Measurements from ENCODE around the gene MAGI1.

Gene MAGI1

DNA sequence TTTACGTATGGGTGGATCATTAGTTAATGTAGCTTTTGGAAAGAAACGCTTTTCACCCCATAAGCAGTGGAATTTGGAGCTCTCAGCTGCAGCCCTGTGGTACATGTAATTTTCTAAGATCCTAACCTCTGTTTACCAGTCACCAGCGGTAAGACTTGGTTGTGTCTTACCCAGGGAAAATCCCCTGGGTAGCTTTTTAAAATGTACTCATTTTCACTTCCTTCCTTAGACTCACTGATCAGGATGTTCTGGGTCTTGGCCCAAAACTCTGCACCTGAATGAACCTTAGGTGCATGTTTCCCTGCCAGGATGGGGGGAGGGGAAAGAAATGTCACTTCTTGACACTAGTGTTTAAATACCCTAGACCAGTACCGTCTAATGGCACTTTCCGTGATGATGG is 605.2 kb downstream of the MAGI1 start:
- no peak overlapping the region for H3K27ac ChIP-seq (replicated peaks)

GRCh38 chr3:65432388-65433003 is 606.2 kb downstream of the MAGI1 start:
- no peak for DNase-seq (ENCODE audit: low read depth in 1 of 2, low spot score in 1 of 2)
- H3K27ac ChIP-seq (replicated peaks): no peak overlapping the region
- no peak overlapping the region for H3K4me3 ChIP-seq (replicated peaks; ENCODE audit: insufficient read depth, low read length)
- TF ChIP-seq REST (IDR thresholded peaks at IDR 0.05; ENCODE audit: insufficient replicate concordance, low read depth) (no peak), SPI1 (IDR thresholded peaks at IDR 0.05; ENCODE audit: borderline replicate concordance, low read depth) (no peak), GABPA (IDR thresholded peaks at IDR 0.05; ENCODE audit: low read depth) (no peak), POLR2AphosphoS5 (IDR thresholded peaks at IDR 0.05; ENCODE audit: low read depth) (no peak)
- TF ChIP-seq, protein P1, sequence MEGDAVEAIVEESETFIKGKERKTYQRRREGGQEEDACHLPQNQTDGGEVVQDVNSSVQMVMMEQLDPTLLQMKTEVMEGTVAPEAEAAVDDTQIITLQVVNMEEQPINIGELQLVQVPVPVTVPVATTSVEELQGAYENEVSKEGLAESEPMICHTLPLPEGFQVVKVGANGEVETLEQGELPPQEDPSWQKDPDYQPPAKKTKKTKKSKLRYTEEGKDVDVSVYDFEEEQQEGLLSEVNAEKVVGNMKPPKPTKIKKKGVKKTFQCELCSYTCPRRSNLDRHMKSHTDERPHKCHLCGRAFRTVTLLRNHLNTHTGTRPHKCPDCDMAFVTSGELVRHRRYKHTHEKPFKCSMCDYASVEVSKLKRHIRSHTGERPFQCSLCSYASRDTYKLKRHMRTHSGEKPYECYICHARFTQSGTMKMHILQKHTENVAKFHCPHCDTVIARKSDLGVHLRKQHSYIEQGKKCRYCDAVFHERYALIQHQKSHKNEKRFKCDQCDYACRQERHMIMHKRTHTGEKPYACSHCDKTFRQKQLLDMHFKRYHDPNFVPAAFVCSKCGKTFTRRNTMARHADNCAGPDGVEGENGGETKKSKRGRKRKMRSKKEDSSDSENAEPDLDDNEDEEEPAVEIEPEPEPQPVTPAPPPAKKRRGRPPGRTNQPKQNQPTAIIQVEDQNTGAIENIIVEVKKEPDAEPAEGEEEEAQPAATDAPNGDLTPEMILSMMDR (IDR thresholded peaks at IDR 0.05; ENCODE audit: insufficient read depth, low read length): no peak
- H3K27me3 ChIP-seq (ENCODE audit: insufficient read depth, poor library complexity, severe bottlenecking): no peaks in the 10 kb centered on the region

More for the DNA sequence above, 605.2 kb downstream of the MAGI1 start:
- DNase-seq (ENCODE audit: low read depth in 1 of 2, low spot score in 1 of 2): no peak
- no peak overlapping the region for H3K4me3 ChIP-seq (replicated peaks; ENCODE audit: insufficient read depth, low read length)
- no peaks in the 10 kb centered on the region for H3K27me3 ChIP-seq (ENCODE audit: insufficient read depth, poor library complexity, severe bottlenecking)
- TF ChIP-seq SPI1 (IDR thresholded peaks at IDR 0.05; ENCODE audit: borderline replicate concordance, low read depth) (no peak), REST (IDR thresholded peaks at IDR 0.05; ENCODE audit: insufficient replicate concordance, low read depth) (no peak), POLR2AphosphoS5 (IDR thresholded peaks at IDR 0.05; ENCODE audit: low read depth) (no peak), GABPA (IDR thresholded peaks at IDR 0.05; ENCODE audit: low read depth) (no peak)
- TF ChIP-seq, protein P1 (IDR thresholded peaks at IDR 0.05; ENCODE audit: insufficient read depth, low read length): no peak

DNA sequence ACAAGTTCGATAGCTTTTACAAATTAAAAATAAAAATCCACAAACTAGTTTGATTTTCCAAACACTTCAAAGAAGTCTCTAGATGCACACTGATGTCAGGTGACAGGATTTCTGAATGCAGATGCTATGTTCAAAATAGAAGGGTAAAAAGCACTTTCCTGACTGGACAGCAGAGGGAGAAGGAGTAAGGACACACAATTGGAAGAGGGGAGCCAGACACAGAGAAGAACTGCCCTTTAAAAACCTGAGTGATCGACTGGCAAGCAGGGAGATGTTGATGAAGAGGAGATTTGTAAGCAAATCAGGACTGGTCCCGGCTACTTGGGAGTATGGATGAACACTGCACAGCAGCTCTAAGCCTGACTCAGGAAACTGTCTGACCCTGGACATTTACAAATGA is 612.8 kb downstream of the MAGI1 start:
- Histone ChIP-seq H3K27me3 (ENCODE audit: insufficient read depth, poor library complexity, severe bottlenecking) (no peaks in the 10 kb centered on the region), H3K4me3 (replicated peaks; ENCODE audit: insufficient read depth, low read length) (no peak overlapping the region), H3K27ac (replicated peaks) (no peak overlapping the region)
- no peak for DNase-seq (ENCODE audit: low read depth in 1 of 2, low spot score in 1 of 2)
- TF ChIP-seq, protein P1 (IDR thresholded peaks at IDR 0.05; ENCODE audit: insufficient read depth, low read length): no peak
- no peak for TF ChIP-seq REST (IDR thresholded peaks at IDR 0.05; ENCODE audit: insufficient replicate concordance, low read depth)
- TF ChIP-seq SPI1 (IDR thresholded peaks at IDR 0.05; ENCODE audit: borderline replicate concordance, low read depth): no peak
- TF ChIP-seq GABPA (IDR thresholded peaks at IDR 0.05; ENCODE audit: low read depth): no peak
- TF ChIP-seq POLR2AphosphoS5 (IDR thresholded peaks at IDR 0.05; ENCODE audit: low read depth): no peak

Measured in HL-60 (cell line).